ENCODE data around the gene C20orf204. TPM values are rescaled to one million over a fixed set of nuclear protein-coding genes. Genes with fewer than 3 reads are reported as not detected.
A peak's percentile ranks its signal among the peaks of the same experiment; 100 is the strongest.

The C20orf204 gene
- total and polyA plus RNA-seq, 4 donors, result 0.07 to 0.59 (median 0.12) TPM

GRCh38 chr20:64042054-64042781 is 6.2 kb downstream of the C20orf204 start:
- no peak for DNase-seq (ENCODE audit: low spot score)
- no peaks in the 10 kb centered on the region for H3K36me3 ChIP-seq (ENCODE audit: control insufficient read depth in 4 of 4, insufficient read depth in 3 of 4, low read depth in 1 of 4, low read length in 3 of 4)
- H3K4me3 ChIP-seq (ENCODE audit: low read depth in 1 of 3, low read length in 3 of 3), result peak overlapping the region in 1 of 3 donors; percentile 48
- peak overlapping the region in 1 of 2 donors; percentile 46 for H3K27ac ChIP-seq (ENCODE audit: low read depth in 1 of 2, low read length in 2 of 2)
- 7% methylated on average over 55 of the region's 55 CpGs for WGBS
- H3K27me3 ChIP-seq (ENCODE audit: control insufficient read depth in 4 of 4, insufficient read depth in 4 of 4, low read length in 3 of 4), result peaks cover 0 to 7% (median 2%) of the 10 kb centered on the region in 4 donors
- TF ChIP-seq FOXA2 (IDR thresholded peaks at IDR 0.05) (no peak), GABPA (IDR thresholded peaks at IDR 0.05 in 1 of 2, conservative IDR thresholded peaks at IDR 0.05 in 1 of 2) (no peak), RXRA (IDR thresholded peaks at IDR 0.05) (no peak), NR2F2 (IDR thresholded peaks at IDR 0.05) (peak; percentile 13)
- no peaks in the 10 kb centered on the region for H3K9me3 ChIP-seq (ENCODE audit: control insufficient read depth in 4 of 4, low read length in 3 of 4)
- no peak overlapping the region for H3K9ac ChIP-seq (ENCODE audit: low read depth in 1 of 2, low read length in 2 of 2)
- H3K4me1 ChIP-seq (ENCODE audit: control insufficient read depth in 4 of 4, insufficient read depth in 4 of 4, low read length in 3 of 4), result peaks cover 7 to 26% (median 11%) of the 10 kb centered on the region in 4 donors

- no peak for TF ChIP-seq EGR1 (IDR thresholded peaks at IDR 0.05; ENCODE audit: low read depth in 2 of 2)
- TF ChIP-seq, protein P1, sequence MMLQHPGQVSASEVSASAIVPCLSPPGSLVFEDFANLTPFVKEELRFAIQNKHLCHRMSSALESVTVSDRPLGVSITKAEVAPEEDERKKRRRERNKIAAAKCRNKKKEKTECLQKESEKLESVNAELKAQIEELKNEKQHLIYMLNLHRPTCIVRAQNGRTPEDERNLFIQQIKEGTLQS (IDR thresholded peaks at IDR 0.05), result no peak
- TF ChIP-seq, protein P2, sequence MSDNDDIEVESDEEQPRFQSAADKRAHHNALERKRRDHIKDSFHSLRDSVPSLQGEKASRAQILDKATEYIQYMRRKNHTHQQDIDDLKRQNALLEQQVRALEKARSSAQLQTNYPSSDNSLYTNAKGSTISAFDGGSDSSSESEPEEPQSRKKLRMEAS (IDR thresholded peaks at IDR 0.05), result no peak
- TF ChIP-seq FOXA2 (IDR thresholded peaks at IDR 0.05), result no peak
- no peak for TF ChIP-seq GABPA (IDR thresholded peaks at IDR 0.05 in 1 of 2, conservative IDR thresholded peaks at IDR 0.05 in 1 of 2)
- TF ChIP-seq ZBTB33 (IDR thresholded peaks at IDR 0.05), result no peak
- TF ChIP-seq RAD21 (IDR thresholded peaks at IDR 0.05), result no peak
- no peak for TF ChIP-seq YY1 (IDR thresholded peaks at IDR 0.05)
- no peak for TF ChIP-seq FOXA1 (IDR thresholded peaks at IDR 0.05)
- TF ChIP-seq TAF1 (conservative IDR thresholded peaks at IDR 0.05), result no peak
- no peaks in the 10 kb centered on the region for H3K36me3 ChIP-seq (ENCODE audit: control insufficient read depth in 4 of 4, insufficient read depth in 3 of 4, low read depth in 1 of 4, low read length in 3 of 4)
- H3K9me3 ChIP-seq (ENCODE audit: control insufficient read depth in 4 of 4, low read length in 3 of 4), result no peaks in the 10 kb centered on the region
- H3K9ac ChIP-seq (ENCODE audit: low read depth in 1 of 2, low read length in 2 of 2), result no peak overlapping the region
- 85% methylated on average over 9 of the region's 9 CpGs for WGBS
- H3K27me3 ChIP-seq (ENCODE audit: control insufficient read depth in 4 of 4, insufficient read depth in 4 of 4, low read length in 3 of 4), result peaks cover 0 to 7% (median 2%) of the 10 kb centered on the region in 4 donors
- no peak for DNase-seq (ENCODE audit: low spot score)
- H3K4me3 ChIP-seq (ENCODE audit: low read depth in 1 of 3, low read length in 3 of 3), result no peak overlapping the region
- H3K27ac ChIP-seq (ENCODE audit: low read depth in 1 of 2, low read length in 2 of 2), result no peak overlapping the region
- peaks cover 0 to 23% (median 8%) of the 10 kb centered on the region in 4 donors for H3K4me1 ChIP-seq (ENCODE audit: control insufficient read depth in 4 of 4, insufficient read depth in 4 of 4, low read length in 3 of 4)
Observed at GRCh38 chr20:64043768-64044167, 7.8 kb downstream of the C20orf204 start.

DNA sequence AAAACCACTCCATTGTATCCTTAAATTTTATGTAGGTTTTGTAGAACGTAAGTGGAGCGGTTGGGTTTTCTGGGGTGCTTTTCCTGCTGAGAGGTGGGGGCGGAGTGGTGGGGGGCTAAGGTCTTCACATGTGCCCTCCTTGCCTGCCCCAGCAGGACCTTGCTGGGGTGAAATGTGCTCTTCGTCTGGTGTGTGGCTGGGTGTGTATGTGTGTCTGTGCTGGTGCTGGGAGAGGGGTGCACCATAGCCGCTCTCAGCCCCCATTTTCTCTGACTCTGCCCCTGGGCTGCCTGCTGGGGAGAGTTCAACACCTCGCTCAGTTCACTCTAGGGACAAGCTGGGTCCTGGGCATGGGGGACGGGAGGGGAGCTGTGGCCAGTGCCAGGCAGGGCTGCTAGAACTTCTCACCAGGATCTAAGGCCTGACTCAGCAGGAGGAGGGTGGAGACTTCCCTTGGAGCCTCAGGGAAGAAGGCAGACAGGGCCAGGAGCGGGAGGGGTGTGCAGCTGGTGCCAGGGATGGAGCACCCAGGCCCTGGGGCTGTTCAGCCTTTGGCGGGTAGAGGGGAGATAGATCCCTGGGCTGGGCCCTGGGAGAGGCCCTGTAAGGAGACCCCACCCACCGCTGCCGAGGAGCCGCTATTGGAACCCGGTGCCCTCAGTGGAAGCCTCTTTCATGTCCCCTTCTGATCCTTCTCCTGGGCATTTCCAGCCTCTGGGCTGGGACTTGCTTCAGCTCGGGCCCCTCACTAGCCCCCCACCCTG is 8.7 kb downstream of the C20orf204 start:
- Histone ChIP-seq H3K4me3 (ENCODE audit: low read depth in 1 of 3, low read length in 3 of 3) (no peak overlapping the region), H3K4me1 (ENCODE audit: control insufficient read depth in 4 of 4, insufficient read depth in 4 of 4, low read length in 3 of 4) (peaks cover 0 to 15% (median 4%) of the 10 kb centered on the region in 4 donors), H3K36me3 (ENCODE audit: control insufficient read depth in 4 of 4, insufficient read depth in 3 of 4, low read depth in 1 of 4, low read length in 3 of 4) (no peaks in the 10 kb centered on the region), H3K27ac (ENCODE audit: low read depth in 1 of 2, low read length in 2 of 2) (no peak overlapping the region), H3K9me3 (ENCODE audit: control insufficient read depth in 4 of 4, low read length in 3 of 4) (no peaks in the 10 kb centered on the region), H3K27me3 (ENCODE audit: control insufficient read depth in 4 of 4, insufficient read depth in 4 of 4, low read length in 3 of 4) (peaks cover 0 to 7% (median 4%) of the 10 kb centered on the region in 4 donors), H3K9ac (ENCODE audit: low read depth in 1 of 2, low read length in 2 of 2) (no peak overlapping the region)
- no peak for DNase-seq (ENCODE audit: low spot score)
- WGBS, result 68% methylated on average over 14 of the region's 14 CpGs
- no peak for TF ChIP-seq FOXA1 (IDR thresholded peaks at IDR 0.05)
- TF ChIP-seq NR2F2 (IDR thresholded peaks at IDR 0.05), result no peak
- no peak for TF ChIP-seq HNF4G (IDR thresholded peaks at IDR 0.05)
- no peak for TF ChIP-seq GABPA (IDR thresholded peaks at IDR 0.05 in 1 of 2, conservative IDR thresholded peaks at IDR 0.05 in 1 of 2)
- TF ChIP-seq SP1 (IDR thresholded peaks at IDR 0.05), result no peak
- no peak for TF ChIP-seq JUND (IDR thresholded peaks at IDR 0.05)
- TF ChIP-seq FOXA2 (IDR thresholded peaks at IDR 0.05), result no peak
- TF ChIP-seq RAD21 (IDR thresholded peaks at IDR 0.05), result no peak
- TF ChIP-seq ZBTB33 (IDR thresholded peaks at IDR 0.05), result no peak
- no peak for TF ChIP-seq RXRA (IDR thresholded peaks at IDR 0.05)
- TF ChIP-seq TAF1 (conservative IDR thresholded peaks at IDR 0.05), result no peak
